ENCODE data around the gene RAC3.

- no peak for TF ChIP-seq POLR2AphosphoS5 (IDR thresholded peaks at IDR 0.05)
- TF ChIP-seq CTCF (IDR thresholded peaks at IDR 0.05) = no peak
- no peak for TF ChIP-seq POLR2A (IDR thresholded peaks at IDR 0.05)
- no peak for TF ChIP-seq EP300 (IDR thresholded peaks at IDR 0.05; ENCODE audit: low read depth)
Measured at GRCh38 chr17:82073446-82073845, 42.0 kb downstream of the RAC3 start.

Measured in transverse colon (tissue), 4 donors.